ENCODE measurements around the gene TMEM131. TPM values are rescaled to one million over a fixed set of nuclear protein-coding genes. Genes with fewer than 3 reads are reported as not detected.

The TMEM131 gene
- total RNA-seq = 15.3 and 29.5 TPM in 2 replicates

GRCh38 chr2:97995734-97996624, at the start of gene TMEM131:
TSS of gene TMEM131 (minus strand) at chr2:97995948. CDS start at chr2:97995662, 286 bp downstream.

GRCh38 chr2:97713296-97714083, 282.3 kb downstream of the TMEM131 start, which contains the start of gene ZAP70:
TSS of gene ZAP70 (plus strand) at chr2:97713576. CDS start at chr2:97724037, 10,461 bp downstream.

Other genes starting within 250 kb of the TMEM131 start
- gene VWA3B, start 91.2 kb upstream of the TMEM131 start, total RNA-seq = not detected in 2 replicates